H1 (cell line): ENCODE results near the gene EEPD1. TPM values are rescaled to one million over a fixed set of nuclear protein-coding genes. Genes with fewer than 3 reads are reported as not detected.

Experiments used
- KDM4A ChIP-seq: IDR thresholded peaks from one replicate; pipeline ENCODE4 v1.7.1; 2012; ENCODE audit warnings: low read depth, mild to moderate bottlenecking, moderate library complexity, low read length, inconsistent platforms; ENCODE audit not compliant: severe bottlenecking
- TAF7 ChIP-seq: optimal IDR thresholded peaks from 2 replicates; pipeline ENCODE3; 2011; ENCODE audit warnings: low read depth, mild to moderate bottlenecking, inconsistent platforms, low read length, moderate library complexity, borderline replicate concordance
- polyA plus RNA-seq, 7 experiments: library from polyadenylated mRNA; depleted of rRNA in 3 of 7; stranded (reverse) in 5 of 7; unstranded in 2 of 7; fragments of >200 nt in 5 of 7; fragments of 200-250 nt in 2 of 7; gene quantifications; 1 replicate in 5 of 7; 2 replicates in 1 of 7; 4 replicates in 1 of 7; pipeline versions ENCODE4 v1.2.1 to v1.2.3, GENCODE V29; 2011 to 2013; ENCODE audit warnings: missing spikeins in 2 of 7, mixed read lengths in 2 of 7
- total RNA-seq: library from RNA; stranded (reverse); fragmentation: NEBNext Ultra II Directional; extraction: Animal tissue kit (Norgen Biotek cat#: 25700); gene quantifications from 2 replicates; pipeline ENCODE4 v1.2.1, GENCODE V29; 2021
- TF ChIP-seq, protein P1 (sequence below): IDR thresholded peaks from 2 replicates; pipeline ENCODE4 v1.6.1; 2011; ENCODE audit warnings: low read depth, mild to moderate bottlenecking, low read length; ENCODE audit not compliant: insufficient read depth

Gene EEPD1
- total and polyA plus RNA-seq, 2 of the 8 experiments (the other 6 are each of a cell fraction or from before 2014, with no cell fraction given) = 3.1 to 7.8 TPM

DNA sequence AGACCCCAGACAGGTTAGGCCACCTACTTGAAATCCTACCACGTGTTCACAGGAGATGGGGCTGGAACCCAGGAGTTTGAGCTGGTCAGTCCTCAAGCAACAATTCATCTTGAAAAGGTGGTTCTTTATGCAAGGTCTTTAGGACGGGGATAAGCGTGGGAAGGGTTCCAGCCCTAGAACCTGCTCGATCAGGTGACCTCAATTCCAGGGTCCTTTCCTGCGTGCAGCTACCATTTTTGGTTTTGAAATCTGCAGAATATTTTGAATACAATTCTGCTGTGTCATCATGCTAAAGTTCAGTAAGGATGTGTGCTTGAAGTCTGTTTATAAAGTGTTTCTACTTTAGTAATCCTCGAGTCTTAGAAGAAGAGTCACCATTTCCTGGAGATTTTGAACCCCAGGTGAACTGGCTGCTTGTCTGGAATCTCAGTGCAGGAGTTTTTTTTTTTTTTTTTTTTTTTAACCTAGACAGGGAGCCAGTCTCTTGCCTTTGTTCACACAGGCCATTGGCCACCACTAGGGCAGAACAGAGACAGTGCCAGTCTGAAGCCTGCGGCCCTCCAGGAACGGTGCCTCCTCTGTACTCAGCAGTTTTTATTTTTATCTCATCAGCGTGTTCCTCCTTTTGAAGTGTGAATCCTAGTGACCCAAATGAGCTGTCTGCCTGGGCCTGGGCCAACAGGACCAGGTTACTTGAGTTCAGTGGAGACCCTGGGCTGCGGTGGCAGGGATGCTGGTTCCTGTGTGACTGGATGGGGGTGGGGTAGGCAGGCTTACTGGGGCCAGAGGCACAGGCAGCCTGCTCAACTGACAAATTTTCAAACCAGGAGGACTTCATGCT lies 54.6 kb downstream of the EEPD1 start (continued):
- TF ChIP-seq, protein P1, sequence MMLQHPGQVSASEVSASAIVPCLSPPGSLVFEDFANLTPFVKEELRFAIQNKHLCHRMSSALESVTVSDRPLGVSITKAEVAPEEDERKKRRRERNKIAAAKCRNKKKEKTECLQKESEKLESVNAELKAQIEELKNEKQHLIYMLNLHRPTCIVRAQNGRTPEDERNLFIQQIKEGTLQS = no peak
- TF ChIP-seq KDM4A (no peak), TAF7 (no peak)
